ENCODE data around the gene CDH23. TPM values are rescaled to one million over a fixed set of nuclear protein-coding genes. Genes with fewer than 3 reads are reported as not detected.
A peak's percentile ranks its signal among the peaks of the same experiment; 100 is the strongest.

CDH23 gene
- total and polyA plus RNA-seq, 10 of the 15 experiments (the other 5 are each of a cell fraction or from before 2014, with no cell fraction given): 0.09 to 0.40 (median 0.15) TPM; not detected in 1

DNA sequence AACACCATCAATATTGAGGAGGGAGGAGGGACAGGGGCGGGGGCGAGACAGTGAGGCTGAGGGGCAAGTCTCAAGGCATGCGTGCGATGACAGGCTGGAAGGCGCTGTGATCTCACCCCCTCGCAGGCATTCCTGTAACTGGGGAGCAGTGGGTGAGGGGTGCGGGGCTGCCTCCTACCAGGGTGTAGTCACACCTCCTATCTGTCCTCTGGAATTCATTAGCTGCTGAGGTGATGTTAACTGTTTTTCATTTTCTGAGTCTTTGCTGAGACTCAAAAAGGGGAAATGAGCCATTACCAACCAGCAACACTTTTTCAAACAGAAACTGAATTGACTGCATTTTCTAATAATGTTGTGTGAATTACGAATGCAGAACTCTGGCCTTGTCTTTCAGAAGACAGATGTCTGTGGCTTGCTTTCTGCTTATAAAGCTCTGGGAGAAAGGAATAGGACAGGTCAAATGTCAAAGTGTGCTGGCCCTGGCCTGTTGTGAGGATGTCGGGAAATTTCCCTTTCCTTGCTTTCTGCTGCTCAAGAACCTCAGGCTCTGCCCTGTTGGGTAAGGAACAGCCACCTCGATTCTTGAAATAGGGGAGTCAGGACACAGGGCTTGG, 23.7 kb upstream of the CDH23 start (continued):
- TF ChIP-seq, protein P1, sequence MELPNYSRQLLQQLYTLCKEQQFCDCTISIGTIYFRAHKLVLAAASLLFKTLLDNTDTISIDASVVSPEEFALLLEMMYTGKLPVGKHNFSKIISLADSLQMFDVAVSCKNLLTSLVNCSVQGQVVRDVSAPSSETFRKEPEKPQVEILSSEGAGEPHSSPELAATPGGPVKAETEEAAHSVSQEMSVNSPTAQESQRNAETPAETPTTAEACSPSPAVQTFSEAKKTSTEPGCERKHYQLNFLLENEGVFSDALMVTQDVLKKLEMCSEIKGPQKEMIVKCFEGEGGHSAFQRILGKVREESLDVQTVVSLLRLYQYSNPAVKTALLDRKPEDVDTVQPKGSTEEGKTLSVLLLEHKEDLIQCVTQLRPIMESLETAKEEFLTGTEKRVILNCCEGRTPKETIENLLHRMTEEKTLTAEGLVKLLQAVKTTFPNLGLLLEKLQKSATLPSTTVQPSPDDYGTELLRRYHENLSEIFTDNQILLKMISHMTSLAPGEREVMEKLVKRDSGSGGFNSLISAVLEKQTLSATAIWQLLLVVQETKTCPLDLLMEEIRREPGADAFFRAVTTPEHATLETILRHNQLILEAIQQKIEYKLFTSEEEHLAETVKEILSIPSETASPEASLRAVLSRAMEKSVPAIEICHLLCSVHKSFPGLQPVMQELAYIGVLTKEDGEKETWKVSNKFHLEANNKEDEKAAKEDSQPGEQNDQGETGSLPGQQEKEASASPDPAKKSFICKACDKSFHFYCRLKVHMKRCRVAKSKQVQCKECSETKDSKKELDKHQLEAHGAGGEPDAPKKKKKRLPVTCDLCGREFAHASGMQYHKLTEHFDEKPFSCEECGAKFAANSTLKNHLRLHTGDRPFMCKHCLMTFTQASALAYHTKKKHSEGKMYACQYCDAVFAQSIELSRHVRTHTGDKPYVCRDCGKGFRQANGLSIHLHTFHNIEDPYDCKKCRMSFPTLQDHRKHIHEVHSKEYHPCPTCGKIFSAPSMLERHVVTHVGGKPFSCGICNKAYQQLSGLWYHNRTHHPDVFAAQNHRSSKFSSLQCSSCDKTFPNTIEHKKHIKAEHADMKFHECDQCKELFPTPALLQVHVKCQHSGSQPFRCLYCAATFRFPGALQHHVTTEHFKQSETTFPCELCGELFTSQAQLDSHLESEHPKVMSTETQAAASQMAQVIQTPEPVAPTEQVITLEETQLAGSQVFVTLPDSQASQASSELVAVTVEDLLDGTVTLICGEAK (IDR thresholded peaks at IDR 0.05; ENCODE audit: borderline replicate concordance): peak; percentile 55; the same call in 1 of the 2 replicates
- TF ChIP-seq TARDBP (IDR thresholded peaks at IDR 0.05; ENCODE audit: borderline replicate concordance): no peak
- no peak for TF ChIP-seq POLR2AphosphoS2 (IDR thresholded peaks at IDR 0.05; ENCODE audit: low read depth, low read length)
- TF ChIP-seq, protein P2, sequence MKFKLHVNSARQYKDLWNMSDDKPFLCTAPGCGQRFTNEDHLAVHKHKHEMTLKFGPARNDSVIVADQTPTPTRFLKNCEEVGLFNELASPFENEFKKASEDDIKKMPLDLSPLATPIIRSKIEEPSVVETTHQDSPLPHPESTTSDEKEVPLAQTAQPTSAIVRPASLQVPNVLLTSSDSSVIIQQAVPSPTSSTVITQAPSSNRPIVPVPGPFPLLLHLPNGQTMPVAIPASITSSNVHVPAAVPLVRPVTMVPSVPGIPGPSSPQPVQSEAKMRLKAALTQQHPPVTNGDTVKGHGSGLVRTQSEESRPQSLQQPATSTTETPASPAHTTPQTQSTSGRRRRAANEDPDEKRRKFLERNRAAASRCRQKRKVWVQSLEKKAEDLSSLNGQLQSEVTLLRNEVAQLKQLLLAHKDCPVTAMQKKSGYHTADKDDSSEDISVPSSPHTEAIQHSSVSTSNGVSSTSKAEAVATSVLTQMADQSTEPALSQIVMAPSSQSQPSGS (IDR thresholded peaks at IDR 0.05; ENCODE audit: low read length): peak; percentile 68
- peak; percentile 99 for TF ChIP-seq DPF2 (IDR thresholded peaks at IDR 0.05)
- no peak for TF ChIP-seq HDAC6 (IDR thresholded peaks at IDR 0.05; ENCODE audit: unreplicated experiment)
- TF ChIP-seq NFXL1 (IDR thresholded peaks at IDR 0.05; ENCODE audit: borderline replicate concordance): no peak
- TF ChIP-seq, protein P3, sequence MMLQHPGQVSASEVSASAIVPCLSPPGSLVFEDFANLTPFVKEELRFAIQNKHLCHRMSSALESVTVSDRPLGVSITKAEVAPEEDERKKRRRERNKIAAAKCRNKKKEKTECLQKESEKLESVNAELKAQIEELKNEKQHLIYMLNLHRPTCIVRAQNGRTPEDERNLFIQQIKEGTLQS (IDR thresholded peaks at IDR 0.05; ENCODE audit: borderline replicate concordance, extremely low read depth, low read depth, low read length): no peak
- TF ChIP-seq, protein P4, sequence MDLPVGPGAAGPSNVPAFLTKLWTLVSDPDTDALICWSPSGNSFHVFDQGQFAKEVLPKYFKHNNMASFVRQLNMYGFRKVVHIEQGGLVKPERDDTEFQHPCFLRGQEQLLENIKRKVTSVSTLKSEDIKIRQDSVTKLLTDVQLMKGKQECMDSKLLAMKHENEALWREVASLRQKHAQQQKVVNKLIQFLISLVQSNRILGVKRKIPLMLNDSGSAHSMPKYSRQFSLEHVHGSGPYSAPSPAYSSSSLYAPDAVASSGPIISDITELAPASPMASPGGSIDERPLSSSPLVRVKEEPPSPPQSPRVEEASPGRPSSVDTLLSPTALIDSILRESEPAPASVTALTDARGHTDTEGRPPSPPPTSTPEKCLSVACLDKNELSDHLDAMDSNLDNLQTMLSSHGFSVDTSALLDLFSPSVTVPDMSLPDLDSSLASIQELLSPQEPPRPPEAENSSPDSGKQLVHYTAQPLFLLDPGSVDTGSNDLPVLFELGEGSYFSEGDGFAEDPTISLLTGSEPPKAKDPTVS (IDR thresholded peaks at IDR 0.05; ENCODE audit: low read depth, low read length): 0 out of 2 replicates have a peak, but pooled peaks have one; percentile 50
- TF ChIP-seq HCFC1 (IDR thresholded peaks at IDR 0.05; ENCODE audit: low read length): peak; percentile 15; the same call in 1 of the 2 replicates
- TF ChIP-seq, protein P5, sequence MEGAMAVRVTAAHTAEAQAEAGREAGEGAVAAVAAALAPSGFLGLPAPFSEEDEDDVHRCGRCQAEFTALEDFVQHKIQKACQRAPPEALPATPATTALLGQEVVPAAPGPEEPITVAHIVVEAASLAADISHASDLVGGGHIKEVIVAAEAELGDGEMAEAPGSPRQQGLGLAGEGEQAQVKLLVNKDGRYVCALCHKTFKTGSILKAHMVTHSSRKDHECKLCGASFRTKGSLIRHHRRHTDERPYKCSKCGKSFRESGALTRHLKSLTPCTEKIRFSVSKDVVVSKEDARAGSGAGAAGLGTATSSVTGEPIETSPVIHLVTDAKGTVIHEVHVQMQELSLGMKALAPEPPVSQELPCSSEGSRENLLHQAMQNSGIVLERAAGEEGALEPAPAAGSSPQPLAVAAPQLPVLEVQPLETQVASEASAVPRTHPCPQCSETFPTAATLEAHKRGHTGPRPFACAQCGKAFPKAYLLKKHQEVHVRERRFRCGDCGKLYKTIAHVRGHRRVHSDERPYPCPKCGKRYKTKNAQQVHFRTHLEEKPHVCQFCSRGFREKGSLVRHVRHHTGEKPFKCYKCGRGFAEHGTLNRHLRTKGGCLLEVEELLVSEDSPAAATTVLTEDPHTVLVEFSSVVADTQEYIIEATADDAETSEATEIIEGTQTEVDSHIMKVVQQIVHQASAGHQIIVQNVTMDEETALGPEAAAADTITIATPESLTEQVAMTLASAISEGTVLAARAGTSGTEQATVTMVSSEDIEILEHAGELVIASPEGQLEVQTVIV (IDR thresholded peaks at IDR 0.05; ENCODE audit: borderline replicate concordance, partially characterized antibody): no peak
- no peak for TF ChIP-seq NR2C2 (IDR thresholded peaks at IDR 0.05; ENCODE audit: borderline replicate concordance, control insufficient read depth, insufficient read length, low read depth)
- no peak for TF ChIP-seq MTA3 (IDR thresholded peaks at IDR 0.05; ENCODE audit: borderline replicate concordance, low read length)
- TF ChIP-seq RUNX3 (IDR thresholded peaks at IDR 0.05; ENCODE audit: low read length): peak; percentile 51
- TF ChIP-seq, protein P6, sequence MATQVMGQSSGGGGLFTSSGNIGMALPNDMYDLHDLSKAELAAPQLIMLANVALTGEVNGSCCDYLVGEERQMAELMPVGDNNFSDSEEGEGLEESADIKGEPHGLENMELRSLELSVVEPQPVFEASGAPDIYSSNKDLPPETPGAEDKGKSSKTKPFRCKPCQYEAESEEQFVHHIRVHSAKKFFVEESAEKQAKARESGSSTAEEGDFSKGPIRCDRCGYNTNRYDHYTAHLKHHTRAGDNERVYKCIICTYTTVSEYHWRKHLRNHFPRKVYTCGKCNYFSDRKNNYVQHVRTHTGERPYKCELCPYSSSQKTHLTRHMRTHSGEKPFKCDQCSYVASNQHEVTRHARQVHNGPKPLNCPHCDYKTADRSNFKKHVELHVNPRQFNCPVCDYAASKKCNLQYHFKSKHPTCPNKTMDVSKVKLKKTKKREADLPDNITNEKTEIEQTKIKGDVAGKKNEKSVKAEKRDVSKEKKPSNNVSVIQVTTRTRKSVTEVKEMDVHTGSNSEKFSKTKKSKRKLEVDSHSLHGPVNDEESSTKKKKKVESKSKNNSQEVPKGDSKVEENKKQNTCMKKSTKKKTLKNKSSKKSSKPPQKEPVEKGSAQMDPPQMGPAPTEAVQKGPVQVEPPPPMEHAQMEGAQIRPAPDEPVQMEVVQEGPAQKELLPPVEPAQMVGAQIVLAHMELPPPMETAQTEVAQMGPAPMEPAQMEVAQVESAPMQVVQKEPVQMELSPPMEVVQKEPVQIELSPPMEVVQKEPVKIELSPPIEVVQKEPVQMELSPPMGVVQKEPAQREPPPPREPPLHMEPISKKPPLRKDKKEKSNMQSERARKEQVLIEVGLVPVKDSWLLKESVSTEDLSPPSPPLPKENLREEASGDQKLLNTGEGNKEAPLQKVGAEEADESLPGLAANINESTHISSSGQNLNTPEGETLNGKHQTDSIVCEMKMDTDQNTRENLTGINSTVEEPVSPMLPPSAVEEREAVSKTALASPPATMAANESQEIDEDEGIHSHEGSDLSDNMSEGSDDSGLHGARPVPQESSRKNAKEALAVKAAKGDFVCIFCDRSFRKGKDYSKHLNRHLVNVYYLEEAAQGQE (IDR thresholded peaks at IDR 0.05; ENCODE audit: low read depth, low read length): no peak

Measured in GM12878 (cell line).